GM18498 (cell line): ENCODE data around the gene SLC12A6.

Experiments used
- ATAC-seq: cut with Tn5 transposase; IDR thresholded peaks from one replicate; pipeline ENCODE4 v1.9.1; 2021; ENCODE audit warnings: mild to moderate bottlenecking, moderate library complexity; ENCODE audit not compliant: unreplicated experiment

Gene SLC12A6

GRCh38 chr15:34271493-34271892 lies 66.1 kb downstream of the SLC12A6 start:
- no peak for ATAC-seq

- no peak for ATAC-seq
Measured at GRCh38 chr15:34266751-34267150, 70.8 kb downstream of the SLC12A6 start.

- ATAC-seq: no peak
Measured at GRCh38 chr15:34264076-34264475, 73.5 kb downstream of the SLC12A6 start.

- ATAC-seq: no peak
Measured at GRCh38 chr15:34262362-34262761, 75.2 kb downstream of the SLC12A6 start.

GRCh38 chr15:34259566-34259965 lies 78.0 kb downstream of the SLC12A6 start:
- no peak for ATAC-seq

- no peak for ATAC-seq
Measured at GRCh38 chr15:34258151-34258550, 79.4 kb downstream of the SLC12A6 start.

- no peak for ATAC-seq
Measured at GRCh38 chr15:34252545-34252944, 85.0 kb downstream of the SLC12A6 start.

- no peak for ATAC-seq
Measured at GRCh38 chr15:34248190-34248589, 89.4 kb downstream of the SLC12A6 start.

GRCh38 chr15:34246276-34246976 lies 91.2 kb downstream of the SLC12A6 start:
- no peak for ATAC-seq

- ATAC-seq: no peak
Measured at GRCh38 chr15:34243226-34243625, 94.4 kb downstream of the SLC12A6 start.

GRCh38 chr15:34242331-34242710 lies 95.3 kb downstream of the SLC12A6 start:
- no peak for ATAC-seq

- peak; percentile 77 for ATAC-seq
Measured at GRCh38 chr15:34241376-34242330, 95.9 kb downstream of the SLC12A6 start.

GRCh38 chr15:34240537-34240936 lies 97.0 kb downstream of the SLC12A6 start:
- ATAC-seq: no peak

- no peak for ATAC-seq
Measured at GRCh38 chr15:34239151-34239808, 98.3 kb downstream of the SLC12A6 start.

GRCh38 chr15:34233614-34234013 lies 104.0 kb downstream of the SLC12A6 start:
- ATAC-seq: no peak

- peak; percentile 13 for ATAC-seq
Measured at GRCh38 chr15:34223904-34224596, 113.5 kb downstream of the SLC12A6 start.

GRCh38 chr15:34217587-34218225 lies 119.9 kb downstream of the SLC12A6 start:
- no peak for ATAC-seq

GRCh38 chr15:34216527-34217270 lies 120.9 kb downstream of the SLC12A6 start:
- no peak for ATAC-seq

- ATAC-seq: no peak
Measured at GRCh38 chr15:34214135-34214534, 123.4 kb downstream of the SLC12A6 start.

GRCh38 chr15:34213690-34214089 lies 123.9 kb downstream of the SLC12A6 start:
- no peak for ATAC-seq
